GM19239 (cell line): ENCODE measurements around the gene PPP1R37.

Experiments used
- DNase-seq: peaks from one replicate; pipeline ENCODE4 v3.0.0; 2011; ENCODE audit warnings: low spot score; ENCODE audit not compliant: insufficient read length
- FAIRE-seq: peaks from 2 replicates; lab custom pipeline; 2011; peaks lifted over from hg19 to GRCh38; lab: Jason Lieb, UNC

PPP1R37 gene

GRCh38 chr19:45092747-45093678 lies at the start of gene PPP1R37:
Gene PPP1R37 (plus strand): TSS chr19:45093179. CDS start chr19:45093326, 147 bp downstream.
- peak; percentile 88 for DNase-seq
- peak; percentile 93 for FAIRE-seq

- FAIRE-seq (no peak), DNase-seq (no peak)
Observed at GRCh38 chr19:45045671-45046353, 47.2 kb upstream of the PPP1R37 start.

- no peak for DNase-seq
- FAIRE-seq = no peak
Observed at GRCh38 chr19:45046355-45046754, 46.6 kb upstream of the PPP1R37 start.

GRCh38 chr19:45047188-45047797 lies 45.7 kb upstream of the PPP1R37 start:
- DNase-seq = no peak
- FAIRE-seq = peak; percentile 40

GRCh38 chr19:45049073-45049736 lies 43.8 kb upstream of the PPP1R37 start:
- FAIRE-seq (no peak), DNase-seq (no peak)

- DNase-seq = no peak
Observed at GRCh38 chr19:45050036-45050435, 42.9 kb upstream of the PPP1R37 start.

GRCh38 chr19:45051929-45052579 lies 40.9 kb upstream of the PPP1R37 start:
- no peak for DNase-seq
- FAIRE-seq = no peak

More at GRCh38 chr19:45050036-45050435, 42.9 kb upstream of the PPP1R37 start:
- no peak for FAIRE-seq

GRCh38 chr19:45056831-45057230 lies 36.1 kb upstream of the PPP1R37 start:
- DNase-seq (no peak), FAIRE-seq (no peak)

GRCh38 chr19:45057444-45057843 lies 35.5 kb upstream of the PPP1R37 start:
- no peak for FAIRE-seq
- DNase-seq = no peak

- no peak for FAIRE-seq
- DNase-seq = no peak
Observed at GRCh38 chr19:45058622-45059159, 34.3 kb upstream of the PPP1R37 start.

- DNase-seq = peak; percentile 96
- peak; percentile 92 for FAIRE-seq
Observed at GRCh38 chr19:45059258-45059965, 33.6 kb upstream of the PPP1R37 start.

GRCh38 chr19:45061965-45062364 lies 31.0 kb upstream of the PPP1R37 start:
- DNase-seq = no peak
- FAIRE-seq = no peak

GRCh38 chr19:45063851-45064801 lies 28.9 kb upstream of the PPP1R37 start:
- no peak for DNase-seq

GRCh38 chr19:45066921-45067661 lies 25.9 kb upstream of the PPP1R37 start:
- DNase-seq = no peak
- no peak for FAIRE-seq

More at GRCh38 chr19:45063851-45064801, 28.9 kb upstream of the PPP1R37 start:
- no peak for FAIRE-seq

- DNase-seq (no peak), FAIRE-seq (no peak)
Observed at GRCh38 chr19:45068041-45068440, 24.9 kb upstream of the PPP1R37 start.

- DNase-seq = no peak
- FAIRE-seq = no peak
Observed at GRCh38 chr19:45069056-45069455, 23.9 kb upstream of the PPP1R37 start.

GRCh38 chr19:45070214-45070613 lies 22.8 kb upstream of the PPP1R37 start:
- no peak for FAIRE-seq
- DNase-seq = no peak
